H1 (cell line): ENCODE data around the gene CTSS. TPM values are rescaled to one million over a fixed set of nuclear protein-coding genes. Genes with fewer than 3 reads are reported as not detected.

Experiments
- E2F6 ChIP-seq: IDR thresholded peaks from 2 replicates; pipeline ENCODE4 v1.6.1; 2012; ENCODE audit warnings: inconsistent platforms
- KDM5A ChIP-seq: fragments of 200-600 bp; IDR thresholded peaks from 2 replicates; pipeline ENCODE4 v1.7.1; 2012; ENCODE audit warnings: mild to moderate bottlenecking, low read length, inconsistent platforms, mixed read lengths
- TAF7 ChIP-seq: optimal IDR thresholded peaks from 2 replicates; pipeline ENCODE3; 2011; ENCODE audit warnings: low read depth, mild to moderate bottlenecking, inconsistent platforms, low read length, moderate library complexity, borderline replicate concordance
- polyA plus RNA-seq, 7 experiments: library from polyadenylated mRNA; depleted of rRNA in 3 of 7; stranded (reverse) in 5 of 7; unstranded in 2 of 7; fragments of >200 nt in 5 of 7; fragments of 200-250 nt in 2 of 7; gene quantifications; 1 replicate in 5 of 7; 2 replicates in 1 of 7; 4 replicates in 1 of 7; pipeline versions ENCODE4 v1.2.1 to v1.2.3, GENCODE V29; 2011 to 2013; ENCODE audit warnings: missing spikeins in 2 of 7, mixed read lengths in 2 of 7
- total RNA-seq: library from RNA; stranded (reverse); fragmentation: NEBNext Ultra II Directional; extraction: Animal tissue kit (Norgen Biotek cat#: 25700); gene quantifications from 2 replicates; pipeline ENCODE4 v1.2.1, GENCODE V29; 2021
- TF ChIP-seq, protein P1 (sequence below): fragments of 300-600 bp; sonication (generic); IDR thresholded peaks from 2 replicates; pipeline ENCODE4 v1.7.1; 2012; ENCODE audit warnings: low read length, moderate library complexity, mild to moderate bottlenecking, inconsistent platforms; ENCODE audit not compliant: insufficient replicate concordance

CTSS gene
- total and polyA plus RNA-seq, 2 of the 8 experiments (the other 6 are each of a cell fraction or from before 2014, with no cell fraction given) = not detected

DNA sequence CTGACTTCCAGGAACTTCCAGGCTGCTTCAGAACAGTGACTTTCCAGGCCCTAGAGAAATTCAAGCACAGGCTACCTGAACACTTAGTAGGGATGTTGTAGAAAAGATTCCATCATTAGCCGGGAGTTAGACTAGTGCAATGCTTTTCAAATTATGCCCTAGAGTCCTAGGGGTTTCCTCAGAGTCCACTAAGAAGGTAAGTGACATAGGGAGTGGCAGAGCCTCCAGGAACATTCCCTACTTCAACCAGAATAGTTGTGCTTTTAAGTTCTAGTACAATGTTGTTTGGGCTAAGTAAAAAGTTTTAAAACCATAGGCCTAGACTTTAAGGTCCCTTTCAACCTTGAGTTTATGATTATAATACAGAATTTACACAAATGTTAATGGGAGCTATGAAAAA is 59.5 kb downstream of the CTSS start (continued):
- TF ChIP-seq, protein P1, sequence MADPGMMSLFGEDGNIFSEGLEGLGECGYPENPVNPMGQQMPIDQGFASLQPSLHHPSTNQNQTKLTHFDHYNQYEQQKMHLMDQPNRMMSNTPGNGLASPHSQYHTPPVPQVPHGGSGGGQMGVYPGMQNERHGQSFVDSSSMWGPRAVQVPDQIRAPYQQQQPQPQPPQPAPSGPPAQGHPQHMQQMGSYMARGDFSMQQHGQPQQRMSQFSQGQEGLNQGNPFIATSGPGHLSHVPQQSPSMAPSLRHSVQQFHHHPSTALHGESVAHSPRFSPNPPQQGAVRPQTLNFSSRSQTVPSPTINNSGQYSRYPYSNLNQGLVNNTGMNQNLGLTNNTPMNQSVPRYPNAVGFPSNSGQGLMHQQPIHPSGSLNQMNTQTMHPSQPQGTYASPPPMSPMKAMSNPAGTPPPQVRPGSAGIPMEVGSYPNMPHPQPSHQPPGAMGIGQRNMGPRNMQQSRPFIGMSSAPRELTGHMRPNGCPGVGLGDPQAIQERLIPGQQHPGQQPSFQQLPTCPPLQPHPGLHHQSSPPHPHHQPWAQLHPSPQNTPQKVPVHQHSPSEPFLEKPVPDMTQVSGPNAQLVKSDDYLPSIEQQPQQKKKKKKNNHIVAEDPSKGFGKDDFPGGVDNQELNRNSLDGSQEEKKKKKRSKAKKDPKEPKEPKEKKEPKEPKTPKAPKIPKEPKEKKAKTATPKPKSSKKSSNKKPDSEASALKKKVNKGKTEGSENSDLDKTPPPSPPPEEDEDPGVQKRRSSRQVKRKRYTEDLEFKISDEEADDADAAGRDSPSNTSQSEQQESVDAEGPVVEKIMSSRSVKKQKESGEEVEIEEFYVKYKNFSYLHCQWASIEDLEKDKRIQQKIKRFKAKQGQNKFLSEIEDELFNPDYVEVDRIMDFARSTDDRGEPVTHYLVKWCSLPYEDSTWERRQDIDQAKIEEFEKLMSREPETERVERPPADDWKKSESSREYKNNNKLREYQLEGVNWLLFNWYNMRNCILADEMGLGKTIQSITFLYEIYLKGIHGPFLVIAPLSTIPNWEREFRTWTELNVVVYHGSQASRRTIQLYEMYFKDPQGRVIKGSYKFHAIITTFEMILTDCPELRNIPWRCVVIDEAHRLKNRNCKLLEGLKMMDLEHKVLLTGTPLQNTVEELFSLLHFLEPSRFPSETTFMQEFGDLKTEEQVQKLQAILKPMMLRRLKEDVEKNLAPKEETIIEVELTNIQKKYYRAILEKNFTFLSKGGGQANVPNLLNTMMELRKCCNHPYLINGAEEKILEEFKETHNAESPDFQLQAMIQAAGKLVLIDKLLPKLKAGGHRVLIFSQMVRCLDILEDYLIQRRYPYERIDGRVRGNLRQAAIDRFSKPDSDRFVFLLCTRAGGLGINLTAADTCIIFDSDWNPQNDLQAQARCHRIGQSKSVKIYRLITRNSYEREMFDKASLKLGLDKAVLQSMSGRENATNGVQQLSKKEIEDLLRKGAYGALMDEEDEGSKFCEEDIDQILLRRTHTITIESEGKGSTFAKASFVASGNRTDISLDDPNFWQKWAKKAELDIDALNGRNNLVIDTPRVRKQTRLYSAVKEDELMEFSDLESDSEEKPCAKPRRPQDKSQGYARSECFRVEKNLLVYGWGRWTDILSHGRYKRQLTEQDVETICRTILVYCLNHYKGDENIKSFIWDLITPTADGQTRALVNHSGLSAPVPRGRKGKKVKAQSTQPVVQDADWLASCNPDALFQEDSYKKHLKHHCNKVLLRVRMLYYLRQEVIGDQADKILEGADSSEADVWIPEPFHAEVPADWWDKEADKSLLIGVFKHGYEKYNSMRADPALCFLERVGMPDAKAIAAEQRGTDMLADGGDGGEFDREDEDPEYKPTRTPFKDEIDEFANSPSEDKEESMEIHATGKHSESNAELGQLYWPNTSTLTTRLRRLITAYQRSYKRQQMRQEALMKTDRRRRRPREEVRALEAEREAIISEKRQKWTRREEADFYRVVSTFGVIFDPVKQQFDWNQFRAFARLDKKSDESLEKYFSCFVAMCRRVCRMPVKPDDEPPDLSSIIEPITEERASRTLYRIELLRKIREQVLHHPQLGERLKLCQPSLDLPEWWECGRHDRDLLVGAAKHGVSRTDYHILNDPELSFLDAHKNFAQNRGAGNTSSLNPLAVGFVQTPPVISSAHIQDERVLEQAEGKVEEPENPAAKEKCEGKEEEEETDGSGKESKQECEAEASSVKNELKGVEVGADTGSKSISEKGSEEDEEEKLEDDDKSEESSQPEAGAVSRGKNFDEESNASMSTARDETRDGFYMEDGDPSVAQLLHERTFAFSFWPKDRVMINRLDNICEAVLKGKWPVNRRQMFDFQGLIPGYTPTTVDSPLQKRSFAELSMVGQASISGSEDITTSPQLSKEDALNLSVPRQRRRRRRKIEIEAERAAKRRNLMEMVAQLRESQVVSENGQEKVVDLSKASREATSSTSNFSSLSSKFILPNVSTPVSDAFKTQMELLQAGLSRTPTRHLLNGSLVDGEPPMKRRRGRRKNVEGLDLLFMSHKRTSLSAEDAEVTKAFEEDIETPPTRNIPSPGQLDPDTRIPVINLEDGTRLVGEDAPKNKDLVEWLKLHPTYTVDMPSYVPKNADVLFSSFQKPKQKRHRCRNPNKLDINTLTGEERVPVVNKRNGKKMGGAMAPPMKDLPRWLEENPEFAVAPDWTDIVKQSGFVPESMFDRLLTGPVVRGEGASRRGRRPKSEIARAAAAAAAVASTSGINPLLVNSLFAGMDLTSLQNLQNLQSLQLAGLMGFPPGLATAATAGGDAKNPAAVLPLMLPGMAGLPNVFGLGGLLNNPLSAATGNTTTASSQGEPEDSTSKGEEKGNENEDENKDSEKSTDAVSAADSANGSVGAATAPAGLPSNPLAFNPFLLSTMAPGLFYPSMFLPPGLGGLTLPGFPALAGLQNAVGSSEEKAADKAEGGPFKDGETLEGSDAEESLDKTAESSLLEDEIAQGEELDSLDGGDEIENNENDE = no peak
- TF ChIP-seq KDM5A = no peak
- TF ChIP-seq TAF7 = no peak
- no peak for TF ChIP-seq E2F6
- TF ChIP-seq, all 59 proteins: peak for 0
